ENCODE data around the gene FANCE.

DNA sequence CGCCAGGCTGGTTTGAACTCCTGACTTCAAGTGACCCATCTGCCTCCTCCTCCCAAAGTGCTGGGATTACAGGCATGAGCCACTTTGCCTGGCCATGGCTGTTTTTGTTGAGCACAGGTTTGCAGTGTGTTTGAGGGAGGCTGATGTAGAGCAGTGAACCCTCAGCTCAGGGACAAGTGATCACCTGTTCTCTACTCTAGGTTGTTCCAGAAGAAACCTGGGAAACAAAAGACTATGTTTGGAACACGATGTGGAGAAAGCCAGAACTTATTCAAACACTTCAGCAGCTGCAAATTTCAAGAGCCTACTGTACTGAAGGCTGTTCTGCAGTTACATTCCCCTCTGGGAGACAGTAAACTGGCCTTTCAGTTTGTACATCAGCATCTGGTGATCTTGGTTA lies 55.9 kb downstream of the FANCE start:
- TF ChIP-seq, protein P1, sequence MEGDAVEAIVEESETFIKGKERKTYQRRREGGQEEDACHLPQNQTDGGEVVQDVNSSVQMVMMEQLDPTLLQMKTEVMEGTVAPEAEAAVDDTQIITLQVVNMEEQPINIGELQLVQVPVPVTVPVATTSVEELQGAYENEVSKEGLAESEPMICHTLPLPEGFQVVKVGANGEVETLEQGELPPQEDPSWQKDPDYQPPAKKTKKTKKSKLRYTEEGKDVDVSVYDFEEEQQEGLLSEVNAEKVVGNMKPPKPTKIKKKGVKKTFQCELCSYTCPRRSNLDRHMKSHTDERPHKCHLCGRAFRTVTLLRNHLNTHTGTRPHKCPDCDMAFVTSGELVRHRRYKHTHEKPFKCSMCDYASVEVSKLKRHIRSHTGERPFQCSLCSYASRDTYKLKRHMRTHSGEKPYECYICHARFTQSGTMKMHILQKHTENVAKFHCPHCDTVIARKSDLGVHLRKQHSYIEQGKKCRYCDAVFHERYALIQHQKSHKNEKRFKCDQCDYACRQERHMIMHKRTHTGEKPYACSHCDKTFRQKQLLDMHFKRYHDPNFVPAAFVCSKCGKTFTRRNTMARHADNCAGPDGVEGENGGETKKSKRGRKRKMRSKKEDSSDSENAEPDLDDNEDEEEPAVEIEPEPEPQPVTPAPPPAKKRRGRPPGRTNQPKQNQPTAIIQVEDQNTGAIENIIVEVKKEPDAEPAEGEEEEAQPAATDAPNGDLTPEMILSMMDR (IDR thresholded peaks at IDR 0.05; ENCODE audit: insufficient read depth, low read length, poor library complexity, severe bottlenecking) = no peak
- TF ChIP-seq EZH2phosphoT487 (conservative IDR thresholded peaks at IDR 0.05; ENCODE audit: low read length) = no peak

Measured in SU-DHL-6 (cell line).